GM08714 (cell line): ENCODE results near the gene BAZ1B.
A peak's percentile ranks its signal among the peaks of the same experiment; 100 is the strongest.

Experiments used
- H3K4me3 ChIP-seq: fragments of 200-500 bp; sonication (Bioruptor generic); 2 replicates; pipeline ENCODE4 v1.5.1; 2014; ENCODE audit warnings: mild to moderate bottlenecking, low read length, inconsistent platforms
- ZNF274 ChIP-seq: IDR thresholded peaks from 2 replicates; pipeline ENCODE4 v1.6.1; 2012; ENCODE audit warnings: mild to moderate bottlenecking, low read depth, low read length

Gene BAZ1B

DNA sequence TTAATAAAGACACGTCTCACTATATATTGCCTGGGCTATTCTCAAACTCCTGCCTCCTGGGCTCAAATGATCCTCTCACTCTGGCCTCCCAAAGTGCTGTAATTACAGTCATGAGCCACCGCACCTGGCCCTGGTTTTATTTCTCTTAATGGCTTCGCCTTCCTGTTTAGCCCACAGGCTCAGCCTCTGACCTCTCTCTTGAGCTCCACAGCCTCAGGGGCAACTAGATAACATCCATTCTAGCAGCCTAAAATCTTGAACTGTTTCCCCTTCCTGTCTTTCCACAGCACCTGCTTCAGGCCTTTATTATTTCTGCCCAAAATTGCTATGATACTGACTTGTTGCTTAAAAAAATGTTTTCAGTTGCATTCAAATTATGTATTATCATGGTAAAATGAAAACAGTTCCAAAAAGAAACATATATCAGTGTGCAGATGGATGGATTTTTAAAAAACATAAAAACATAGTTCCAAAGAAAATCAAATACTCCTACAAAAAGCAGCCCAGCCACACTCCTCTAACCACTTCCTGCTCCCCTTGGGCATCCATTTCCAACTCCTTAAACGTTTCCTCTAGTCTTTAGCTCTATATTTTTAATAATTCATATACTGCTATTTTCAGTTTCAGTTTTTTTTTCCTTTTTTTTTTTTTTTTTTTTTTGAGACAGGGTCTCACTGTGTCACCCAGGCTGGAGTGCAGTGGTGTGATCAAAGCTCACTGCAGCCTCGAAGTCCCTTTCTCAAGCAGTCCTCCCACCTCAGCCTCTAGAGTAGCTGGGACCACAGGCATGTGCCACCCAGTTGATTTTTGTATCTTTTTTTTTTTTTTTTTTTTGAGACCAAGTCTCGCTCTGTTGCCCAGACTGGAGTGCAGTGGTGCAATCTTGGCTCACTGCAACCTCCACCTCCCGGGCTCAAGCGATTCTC is 5.1 kb upstream of the BAZ1B start:
- H3K4me3 ChIP-seq: no peak overlapping the region
- no peak for TF ChIP-seq ZNF274

DNA sequence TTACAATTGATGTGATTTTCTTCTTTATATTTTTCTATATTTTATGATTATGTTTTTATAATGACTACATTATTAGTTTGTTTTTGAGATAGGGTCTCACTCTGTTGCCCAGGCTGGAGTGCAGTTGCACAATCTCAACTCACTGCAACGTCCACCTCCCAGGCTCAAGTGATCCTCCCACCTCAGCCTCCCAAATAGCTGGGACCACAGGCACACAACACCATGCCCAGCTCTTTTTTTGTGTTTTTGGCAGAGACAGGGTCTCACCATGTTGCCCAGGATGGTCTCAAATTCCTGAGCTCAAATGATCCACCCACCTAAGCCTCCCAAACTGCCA is 4.0 kb upstream of the BAZ1B start:
- H3K4me3 ChIP-seq: peak overlapping the region; percentile 54; the same call in 1 of the 2 replicates

DNA sequence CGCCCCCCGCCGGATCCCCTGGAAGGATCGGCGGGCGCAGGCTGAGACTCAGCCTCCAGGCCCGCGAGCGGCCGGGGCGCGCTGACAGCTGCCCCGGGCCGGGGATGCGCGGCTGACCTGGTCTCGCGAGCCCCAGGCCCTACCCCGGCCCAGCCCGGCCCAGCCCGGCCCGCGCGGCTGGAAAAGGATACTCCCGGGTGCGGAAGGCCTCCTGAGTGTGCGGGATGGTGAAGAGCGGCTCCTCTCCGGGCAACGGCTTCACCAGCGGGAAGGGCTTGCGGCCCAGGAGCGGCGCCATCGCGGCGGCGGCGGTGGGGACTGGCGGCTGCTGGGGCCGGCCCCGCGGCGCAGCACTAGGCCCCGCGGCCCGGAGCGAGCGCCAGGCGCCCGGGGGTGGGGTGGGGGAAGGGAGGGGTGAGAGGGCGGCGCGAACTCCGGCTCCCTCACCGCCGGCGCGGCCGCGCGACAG is 423 bp downstream of the BAZ1B start:
- H3K4me3 ChIP-seq: peak overlapping the region; percentile 100
- no peak for TF ChIP-seq ZNF274

DNA sequence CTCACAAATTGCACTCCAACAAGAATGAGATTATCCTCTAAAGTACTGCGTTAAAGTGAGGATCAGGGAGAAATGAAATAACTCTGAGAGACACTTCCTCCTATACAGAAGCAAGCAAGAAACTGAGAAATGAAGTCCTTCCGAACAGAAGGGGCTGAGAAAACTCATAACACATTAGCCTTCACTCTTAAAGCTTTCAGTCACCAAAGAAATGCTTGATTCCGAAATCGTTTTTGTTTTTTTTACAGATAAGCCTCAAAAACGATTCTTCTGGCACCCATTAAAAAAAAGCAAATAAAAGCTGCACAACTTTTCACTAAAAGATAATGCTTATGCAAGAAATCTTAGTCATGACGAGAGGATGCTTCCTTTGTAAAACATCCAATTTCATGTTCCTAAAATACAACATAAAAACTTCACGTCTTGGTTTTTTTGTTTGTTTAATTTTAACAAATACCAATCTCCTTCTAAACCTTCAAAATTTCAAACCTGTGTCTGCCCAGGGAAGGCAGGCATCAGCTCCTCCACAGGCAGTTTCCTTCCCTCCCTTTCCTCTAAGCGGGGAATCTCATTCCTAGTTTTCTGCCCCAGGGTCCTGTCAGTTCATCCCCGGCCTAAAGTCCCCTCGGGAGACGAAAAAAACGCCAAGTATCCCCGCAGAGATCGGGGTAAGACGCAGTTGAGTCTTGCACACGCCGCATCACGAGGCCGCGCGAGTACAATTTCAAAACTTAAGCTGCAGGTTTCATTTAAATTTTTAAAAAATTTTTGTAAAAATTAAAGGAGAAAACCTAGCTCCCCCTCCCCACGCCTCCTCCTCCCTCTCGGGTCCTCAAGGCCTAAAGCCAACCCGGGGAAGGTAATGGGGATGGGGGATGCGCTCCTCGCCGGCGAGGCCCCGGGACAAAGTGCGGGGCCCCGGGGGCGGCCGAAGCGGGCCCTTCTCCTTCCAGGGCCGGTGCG is 1.1 kb downstream of the BAZ1B start:
- peak overlapping the region; percentile 100 for H3K4me3 ChIP-seq
- no peak for TF ChIP-seq ZNF274

DNA sequence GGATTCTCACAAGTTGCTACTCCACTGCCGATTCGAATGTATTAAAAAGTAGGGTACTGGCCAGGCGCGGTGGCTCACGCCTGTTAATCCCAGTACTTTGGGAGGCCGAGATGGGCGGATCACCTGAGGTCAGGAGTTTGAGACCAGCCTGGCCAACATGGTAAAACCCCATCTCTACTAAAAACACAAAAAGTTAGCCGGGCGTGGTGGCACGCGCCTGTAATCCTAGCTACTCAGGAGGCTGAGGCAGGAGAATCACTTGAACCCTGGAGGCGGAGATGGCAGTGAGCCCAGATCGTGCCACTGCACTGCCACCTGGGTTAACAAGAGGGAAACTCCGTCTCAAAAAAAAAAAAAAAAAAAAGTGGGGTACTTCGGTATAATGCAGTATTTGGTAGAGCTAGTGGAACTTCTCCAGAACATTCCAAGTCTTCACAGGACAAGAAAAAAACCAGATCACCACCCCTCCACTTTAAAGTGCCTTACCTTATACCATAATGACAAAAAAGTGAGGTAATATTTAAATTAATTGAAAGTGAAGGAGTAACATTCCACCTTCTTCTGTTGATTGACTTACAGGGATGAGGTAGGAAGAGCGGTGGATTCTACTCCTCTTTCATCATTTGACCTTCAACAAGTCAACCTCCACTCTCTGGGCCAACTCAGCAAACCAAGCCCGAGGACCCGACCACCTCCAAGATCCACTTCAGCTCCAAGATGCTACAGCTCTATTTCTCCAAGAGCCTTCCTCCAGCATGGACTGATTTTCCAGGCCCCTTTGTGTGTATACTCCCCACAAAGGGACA is 2.0 kb downstream of the BAZ1B start:
- peak overlapping the region; percentile 100 for H3K4me3 ChIP-seq
- TF ChIP-seq ZNF274: no peak

DNA sequence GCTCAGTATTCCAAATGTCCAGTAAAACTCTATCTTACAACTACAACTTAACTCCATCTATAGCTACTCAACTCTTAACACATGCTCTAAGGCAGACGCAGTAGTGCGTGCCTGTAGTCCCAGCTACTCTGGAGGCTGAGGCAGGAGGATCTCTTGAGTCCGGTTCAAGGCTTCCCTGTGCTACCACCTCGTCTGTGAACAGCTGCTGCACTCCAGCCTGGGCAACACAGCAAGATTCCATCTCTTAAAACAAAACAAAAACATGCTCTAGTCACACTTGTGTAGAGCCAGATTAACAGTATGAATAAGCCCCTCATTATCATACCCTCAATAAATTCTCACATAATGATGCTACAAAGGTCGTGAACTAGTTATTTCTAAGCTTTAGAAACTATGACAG is 3.6 kb downstream of the BAZ1B start:
- no peak overlapping the region; the same call in 1 of the 2 replicates for H3K4me3 ChIP-seq

DNA sequence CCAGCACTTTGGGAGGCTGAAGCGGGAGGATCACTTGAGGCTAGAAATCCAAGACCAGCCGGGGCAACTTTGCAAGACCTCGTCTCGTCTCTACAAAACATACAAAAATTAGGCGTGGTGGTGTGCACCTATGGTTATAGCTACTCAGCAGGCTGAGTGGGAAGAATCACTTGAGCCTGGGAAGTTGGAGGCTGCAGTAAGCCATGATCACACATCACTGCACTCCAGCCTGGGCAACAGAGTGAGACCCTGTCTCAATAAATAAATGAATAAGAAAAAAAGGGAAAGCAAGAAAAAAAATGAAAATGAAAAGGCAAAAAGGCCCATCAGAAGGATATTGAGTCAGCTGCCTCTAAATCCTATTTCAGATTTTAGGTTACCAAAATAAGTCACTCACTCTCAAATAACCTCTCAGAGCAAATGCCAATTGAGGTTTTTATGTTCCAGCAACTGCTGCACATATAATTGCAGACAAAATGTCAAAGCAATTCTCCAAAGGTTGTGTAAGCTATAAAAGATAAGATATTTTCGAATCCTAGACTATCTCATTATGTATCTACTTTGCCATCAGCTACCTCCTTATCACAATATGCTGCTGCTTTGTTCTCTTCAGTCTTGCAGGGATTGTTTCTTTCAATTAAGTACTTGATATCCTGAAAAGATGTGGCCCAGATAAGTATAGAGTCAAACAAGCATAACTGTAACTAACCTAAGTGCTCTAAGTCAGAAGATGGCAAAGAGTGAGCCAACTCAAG is 4.7 kb downstream of the BAZ1B start:
- no peak overlapping the region for H3K4me3 ChIP-seq
- TF ChIP-seq ZNF274: no peak

More for the DNA sequence above, 3.6 kb downstream of the BAZ1B start:
- no peak for TF ChIP-seq ZNF274

DNA sequence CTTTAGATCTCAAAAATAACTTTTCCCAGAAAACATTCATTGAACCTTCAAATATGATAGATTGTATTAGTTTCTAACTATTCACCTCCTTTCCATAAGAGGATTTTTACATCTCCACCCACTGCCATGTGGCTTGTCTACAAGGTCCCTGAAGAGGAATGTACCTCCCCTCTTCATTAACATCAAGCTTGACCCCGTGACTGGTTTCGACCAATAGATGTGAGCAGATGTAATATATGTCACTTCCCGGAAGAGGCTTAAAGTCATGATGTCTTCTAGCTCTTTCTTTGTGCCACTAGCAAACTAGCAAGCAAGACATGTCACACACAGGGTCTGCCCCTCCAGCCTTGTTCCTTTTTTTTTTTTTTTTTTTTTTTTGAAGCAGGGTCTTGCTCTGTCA is 6.9 kb downstream of the BAZ1B start:
- TF ChIP-seq ZNF274: no peak
- H3K4me3 ChIP-seq: no peak overlapping the region

DNA sequence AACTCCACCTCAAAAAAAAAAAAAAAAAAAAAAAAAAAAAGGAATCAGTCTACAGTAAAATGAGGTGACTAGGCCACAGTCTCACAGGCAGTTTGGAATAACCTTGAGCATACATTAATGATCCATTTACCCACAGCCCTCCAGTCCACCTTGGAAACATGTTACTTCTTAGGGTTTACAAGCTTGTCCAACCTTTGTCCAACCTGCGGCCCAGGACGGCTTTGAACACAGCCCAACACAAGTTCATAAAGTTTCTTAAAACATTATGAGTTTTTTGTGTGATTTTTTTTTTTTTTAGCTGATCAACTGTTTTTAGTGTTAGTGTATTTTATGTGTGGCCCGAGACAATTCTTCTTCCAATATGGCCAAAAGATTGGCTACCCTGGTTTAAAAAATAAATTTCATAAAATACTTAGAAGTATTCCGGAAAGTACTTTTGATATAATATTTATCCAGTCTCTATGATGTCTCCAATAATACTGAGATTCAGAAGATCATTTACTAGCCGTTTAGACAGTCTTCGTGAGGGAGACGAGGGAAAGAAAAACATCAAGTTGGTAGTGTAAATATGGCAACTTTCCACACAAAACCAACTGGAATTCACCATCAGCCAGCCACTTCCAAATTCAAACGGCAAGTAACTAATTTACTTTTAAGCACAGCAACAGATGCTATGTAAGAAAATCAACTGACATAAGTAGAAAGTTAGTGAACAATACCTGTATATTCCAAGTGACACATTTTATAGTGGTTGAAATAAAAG is 9.9 kb downstream of the BAZ1B start:
- TF ChIP-seq ZNF274: no peak
- no peak overlapping the region for H3K4me3 ChIP-seq

DNA sequence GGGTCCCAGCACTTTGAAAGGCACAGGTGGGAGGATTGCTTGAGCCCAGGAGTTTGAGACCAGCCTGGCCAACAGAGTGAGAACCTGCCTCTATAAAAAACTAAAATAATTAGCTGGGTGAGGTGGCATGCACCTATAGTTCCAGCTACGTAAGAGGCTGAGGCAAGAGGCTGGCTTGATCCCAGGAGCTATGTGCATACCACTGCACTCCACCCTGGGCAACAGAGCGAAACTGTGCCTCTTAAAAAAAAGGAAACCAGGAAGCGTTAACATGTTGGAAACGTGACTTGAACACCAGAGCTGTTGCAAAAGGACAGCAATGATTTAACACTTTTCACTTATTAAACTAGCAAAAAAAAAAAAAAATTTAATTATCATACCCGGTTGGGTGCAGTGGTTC is 12.6 kb downstream of the BAZ1B start:
- no peak overlapping the region for H3K4me3 ChIP-seq
- no peak for TF ChIP-seq ZNF274

DNA sequence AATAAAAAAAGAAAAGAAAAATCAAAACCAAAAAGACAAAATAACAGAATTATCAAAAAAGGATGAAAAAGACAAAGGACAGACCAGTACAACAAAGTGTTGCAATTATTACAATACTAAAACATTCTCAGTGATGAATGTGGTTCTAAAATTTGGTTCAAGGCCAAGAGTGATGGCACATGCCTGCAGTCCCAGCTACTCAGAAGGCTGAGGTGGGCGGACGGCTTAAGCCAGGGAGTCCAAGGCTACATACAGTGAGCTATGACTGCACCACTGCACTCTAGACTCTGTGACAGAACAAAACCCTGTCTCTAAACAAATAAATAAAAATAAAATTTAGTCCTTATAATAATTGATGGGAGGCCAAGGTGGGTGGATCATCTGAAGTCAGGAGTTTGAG is 14.5 kb downstream of the BAZ1B start:
- H3K4me3 ChIP-seq: no peak overlapping the region
- no peak for TF ChIP-seq ZNF274

DNA sequence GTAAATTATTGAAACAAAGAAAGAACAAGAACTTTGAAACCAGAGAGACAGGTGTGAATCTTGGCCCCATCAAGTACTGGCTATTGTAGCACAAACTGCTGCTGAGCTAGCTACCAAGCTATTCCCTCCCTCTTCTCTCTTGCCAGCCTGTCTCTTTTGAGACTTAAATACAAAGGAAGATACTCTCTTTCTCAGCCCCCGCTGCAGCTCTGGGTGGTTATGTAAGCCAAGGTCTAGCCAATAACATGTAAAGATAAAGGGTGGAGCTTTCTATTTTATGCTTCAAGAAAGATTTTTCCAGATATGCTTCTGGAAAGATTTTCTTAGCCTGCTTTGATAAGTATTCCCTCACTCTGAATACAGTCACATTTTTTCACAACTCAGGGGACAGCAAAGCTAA is 17.2 kb downstream of the BAZ1B start:
- H3K4me3 ChIP-seq: no peak overlapping the region
- TF ChIP-seq ZNF274: no peak
